Osteoblast (primary cell): ENCODE data around the gene DOCK1. TPM values are rescaled to one million over a fixed set of nuclear protein-coding genes. Genes with fewer than 3 reads are reported as not detected.

Experiments
- DNase-seq: peaks from one replicate; pipeline ENCODE4 v3.0.0; 2011; ENCODE audit warnings: low spot score, mixed read lengths; ENCODE audit not compliant: insufficient read length; ENCODE audit errors: missing footprints
- H2AFZ ChIP-seq: 2 replicates; pipeline ENCODE4 v1.6.0; 2011; ENCODE audit warnings: mild to moderate bottlenecking, low read length
- H3K27ac ChIP-seq: 2 replicates; pipeline ENCODE4 v1.5.1; 2011; ENCODE audit warnings: mild to moderate bottlenecking, low read depth, low read length, moderate library complexity
- H3K27me3 ChIP-seq: 2 replicates; pipeline ENCODE4 v1.6.0; 2012; ENCODE audit warnings: mild to moderate bottlenecking, control low read depth, inconsistent platforms, low read length, moderate library complexity; ENCODE audit not compliant: insufficient read depth
- H3K36me3 ChIP-seq: 2 replicates; pipeline ENCODE4 v1.5.1; 2011; ENCODE audit warnings: mild to moderate bottlenecking, low read length, control low read depth, moderate library complexity; ENCODE audit not compliant: insufficient read depth
- H3K4me1 ChIP-seq: 2 replicates; pipeline ENCODE4 v1.5.1; 2011; ENCODE audit warnings: mild to moderate bottlenecking, low read length, control low read depth, moderate library complexity; ENCODE audit not compliant: insufficient read depth
- H3K4me2 ChIP-seq: 2 replicates; pipeline ENCODE4 v1.6.0; 2011; ENCODE audit warnings: mild to moderate bottlenecking, low read length; ENCODE audit not compliant: insufficient read depth
- H3K4me3 ChIP-seq: fragments of 200-600 bp; sonication (generic); 3 replicates; pipeline ENCODE4 v1.5.1; 2012; ENCODE audit warnings: mild to moderate bottlenecking, low read length, inconsistent platforms; ENCODE audit not compliant: insufficient read depth
- H3K79me2 ChIP-seq: 2 replicates; pipeline ENCODE4 v1.6.0; 2012; ENCODE audit warnings: mild to moderate bottlenecking, low read length, control low read depth, inconsistent platforms; ENCODE audit not compliant: insufficient read depth
- H3K9me3 ChIP-seq: 2 replicates; pipeline ENCODE4 v1.5.1; 2011; ENCODE audit warnings: low read depth, low read length, control low read depth
- H4K20me1 ChIP-seq: 2 replicates; pipeline ENCODE4 v1.6.0; 2012; ENCODE audit warnings: mild to moderate bottlenecking, low read length, control low read depth; ENCODE audit not compliant: insufficient read depth
- total RNA-seq: library from RNA; depleted of rRNA; stranded (reverse); fragments of >200 nt; gene quantifications from 2 replicates; pipeline ENCODE4 v1.2.3, GENCODE V29; 2012
- TF ChIP-seq, protein P1 (sequence below): IDR thresholded peaks from 2 replicates; pipeline ENCODE4 v1.5.1; 2011; ENCODE audit warnings: mild to moderate bottlenecking, low read depth, low read length, moderate library complexity; ENCODE audit errors: extremely low read depth

The DOCK1 gene
- total RNA-seq, 1 donor = 80.3 TPM

DNA sequence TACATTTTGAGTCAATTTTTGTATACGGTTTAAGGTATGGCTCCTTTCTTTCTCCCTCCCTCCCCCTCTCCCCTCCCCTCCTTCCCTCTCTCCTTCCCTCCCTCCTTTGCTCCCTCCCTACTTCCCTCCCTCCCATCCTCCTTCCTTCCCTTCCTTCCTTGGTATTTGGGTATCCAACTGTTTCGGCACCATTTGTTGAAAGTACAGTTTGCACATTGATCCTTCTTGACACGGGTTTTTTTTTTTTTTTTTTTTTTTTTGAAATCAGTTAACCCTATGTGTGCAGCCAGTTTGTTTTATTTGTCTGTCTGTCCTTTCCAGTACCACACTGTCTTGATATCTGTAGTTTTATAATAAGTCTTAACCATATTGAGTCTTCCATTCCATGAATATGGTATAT is 331.0 kb downstream of the DOCK1 start:
- Histone ChIP-seq H3K36me3 (no peaks in the 10 kb centered on the region), H3K4me3 (no peak overlapping the region), H2AFZ (no peak overlapping the region), H3K9me3 (no peaks in the 10 kb centered on the region), H3K27me3 (no peaks in the 10 kb centered on the region), H3K4me2 (no peak overlapping the region), H3K4me1 (no peaks in the 10 kb centered on the region), H3K79me2 (no peaks in the 10 kb centered on the region), H4K20me1 (peaks cover 4% of the 10 kb centered on the region), H3K27ac (no peak overlapping the region)
- DNase-seq = no peak
- TF ChIP-seq, protein P1, sequence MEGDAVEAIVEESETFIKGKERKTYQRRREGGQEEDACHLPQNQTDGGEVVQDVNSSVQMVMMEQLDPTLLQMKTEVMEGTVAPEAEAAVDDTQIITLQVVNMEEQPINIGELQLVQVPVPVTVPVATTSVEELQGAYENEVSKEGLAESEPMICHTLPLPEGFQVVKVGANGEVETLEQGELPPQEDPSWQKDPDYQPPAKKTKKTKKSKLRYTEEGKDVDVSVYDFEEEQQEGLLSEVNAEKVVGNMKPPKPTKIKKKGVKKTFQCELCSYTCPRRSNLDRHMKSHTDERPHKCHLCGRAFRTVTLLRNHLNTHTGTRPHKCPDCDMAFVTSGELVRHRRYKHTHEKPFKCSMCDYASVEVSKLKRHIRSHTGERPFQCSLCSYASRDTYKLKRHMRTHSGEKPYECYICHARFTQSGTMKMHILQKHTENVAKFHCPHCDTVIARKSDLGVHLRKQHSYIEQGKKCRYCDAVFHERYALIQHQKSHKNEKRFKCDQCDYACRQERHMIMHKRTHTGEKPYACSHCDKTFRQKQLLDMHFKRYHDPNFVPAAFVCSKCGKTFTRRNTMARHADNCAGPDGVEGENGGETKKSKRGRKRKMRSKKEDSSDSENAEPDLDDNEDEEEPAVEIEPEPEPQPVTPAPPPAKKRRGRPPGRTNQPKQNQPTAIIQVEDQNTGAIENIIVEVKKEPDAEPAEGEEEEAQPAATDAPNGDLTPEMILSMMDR = no peak

DNA sequence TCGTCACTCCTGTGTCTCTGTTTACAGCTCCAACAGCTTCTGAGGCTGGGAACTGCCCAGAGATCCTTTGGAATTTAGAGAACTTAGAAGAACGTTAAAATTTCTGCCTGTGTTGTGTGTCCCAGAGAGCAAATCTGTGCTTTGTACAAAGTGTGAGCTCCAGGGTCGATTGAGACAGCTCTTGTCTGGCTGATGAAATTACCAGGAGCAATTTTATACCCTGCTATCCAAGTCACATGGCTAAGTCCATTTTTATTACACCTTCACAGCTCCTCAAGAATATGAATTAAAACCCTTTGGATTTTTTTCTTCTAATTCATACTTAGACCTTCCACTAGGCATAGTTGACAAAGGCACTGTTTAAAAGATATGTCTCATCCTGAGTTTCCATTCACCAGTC is 337.7 kb downstream of the DOCK1 start:
- Histone ChIP-seq H3K79me2 (no peaks in the 10 kb centered on the region), H2AFZ (no peak overlapping the region), H3K9me3 (no peaks in the 10 kb centered on the region), H3K4me2 (no peak overlapping the region), H3K36me3 (no peaks in the 10 kb centered on the region), H3K4me3 (no peak overlapping the region), H3K4me1 (no peaks in the 10 kb centered on the region), H4K20me1 (peaks cover 8% of the 10 kb centered on the region), H3K27ac (no peak overlapping the region), H3K27me3 (no peaks in the 10 kb centered on the region)
- TF ChIP-seq, protein P1 = no peak
- no peak for DNase-seq

DNA sequence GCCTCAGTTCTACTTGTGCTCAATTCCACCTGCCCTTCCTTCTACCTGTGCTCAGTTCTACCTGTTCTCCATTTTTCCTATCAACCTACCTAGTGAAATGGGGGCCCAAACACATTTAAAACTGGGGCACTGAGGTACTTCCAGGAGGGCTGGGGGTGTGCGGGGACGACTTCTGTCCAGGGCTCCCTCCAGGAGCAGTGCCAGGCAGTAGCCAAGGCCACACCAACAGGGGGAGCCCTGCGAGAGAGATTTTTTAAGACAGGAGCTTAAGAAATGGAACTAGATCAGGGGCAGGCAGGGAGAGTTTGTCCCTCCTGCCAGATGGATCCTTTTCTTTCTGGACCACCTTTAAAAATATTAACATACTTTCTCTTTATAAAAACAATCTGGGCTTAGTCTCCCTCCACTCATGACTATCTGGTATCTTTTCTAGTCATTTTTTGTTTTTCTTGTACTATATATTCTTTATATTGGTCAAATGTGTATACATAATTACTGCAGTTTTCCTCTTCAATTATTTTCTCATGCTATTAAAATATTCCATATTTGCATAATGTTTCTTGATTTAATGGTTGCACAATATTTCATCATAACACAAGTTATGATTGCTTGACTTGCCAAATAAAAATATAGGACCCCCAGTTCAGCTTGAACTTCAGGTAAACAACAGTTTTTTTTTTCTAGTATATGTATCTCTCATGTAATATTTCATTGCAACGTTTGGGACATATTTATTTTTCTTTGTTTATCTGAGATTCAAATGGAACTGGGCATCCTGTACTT is 338.5 kb downstream of the DOCK1 start:
- Histone ChIP-seq H3K4me2 (no peak overlapping the region), H2AFZ (no peak overlapping the region), H3K27me3 (no peaks in the 10 kb centered on the region), H3K9me3 (no peaks in the 10 kb centered on the region), H3K79me2 (no peaks in the 10 kb centered on the region), H3K4me3 (no peak overlapping the region), H4K20me1 (peaks cover 8% of the 10 kb centered on the region), H3K36me3 (peaks cover 2% of the 10 kb centered on the region), H3K27ac (no peak overlapping the region), H3K4me1 (no peaks in the 10 kb centered on the region)
- TF ChIP-seq, protein P1 = peak; percentile 74
- DNase-seq = no peak

DNA sequence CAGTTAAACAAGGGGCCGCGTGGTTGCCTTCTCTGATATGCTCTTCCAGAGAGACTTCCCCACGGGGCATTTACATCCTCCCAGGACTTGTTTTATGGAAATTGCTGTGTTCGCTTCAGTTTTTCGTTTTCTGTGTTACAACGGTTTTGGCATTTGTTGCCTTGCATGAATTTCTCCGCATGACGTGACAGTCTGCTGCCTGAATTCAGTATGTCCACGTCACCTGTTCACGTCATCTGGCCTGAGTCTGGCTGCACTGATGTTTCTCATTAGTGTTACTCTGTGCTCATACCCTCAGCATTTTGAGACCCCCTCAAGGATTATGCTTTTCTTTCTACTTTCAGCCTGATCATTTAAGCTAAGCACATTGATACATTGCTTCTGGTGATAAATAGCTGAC is 340.2 kb downstream of the DOCK1 start:
- Histone ChIP-seq H4K20me1 (peaks cover 4% of the 10 kb centered on the region), H3K27ac (no peak overlapping the region), H3K79me2 (no peaks in the 10 kb centered on the region), H3K36me3 (peaks cover 12% of the 10 kb centered on the region), H3K27me3 (no peaks in the 10 kb centered on the region), H3K4me1 (no peaks in the 10 kb centered on the region), H3K4me2 (no peak overlapping the region), H3K9me3 (no peaks in the 10 kb centered on the region), H3K4me3 (no peak overlapping the region), H2AFZ (no peak overlapping the region)
- TF ChIP-seq, protein P1 = no peak
- no peak for DNase-seq
